HG03025 (cell line): ENCODE results near the gene SEPHS2.
A peak's percentile ranks its signal among the peaks of the same experiment; 100 is the strongest.
"Not testable (repeated sequence)": the region's sequence is repeated elsewhere in the genome, so short reads cannot be mapped to it uniquely, and the experiment has no call there.

Experiments
- ATAC-seq: cut with Tn5 transposase; IDR thresholded peaks from one replicate; pipeline ENCODE4 v1.9.1; 2021; ENCODE audit warnings: mild to moderate bottlenecking, moderate library complexity; ENCODE audit not compliant: unreplicated experiment, low FRiP score

The SEPHS2 gene, protein sequence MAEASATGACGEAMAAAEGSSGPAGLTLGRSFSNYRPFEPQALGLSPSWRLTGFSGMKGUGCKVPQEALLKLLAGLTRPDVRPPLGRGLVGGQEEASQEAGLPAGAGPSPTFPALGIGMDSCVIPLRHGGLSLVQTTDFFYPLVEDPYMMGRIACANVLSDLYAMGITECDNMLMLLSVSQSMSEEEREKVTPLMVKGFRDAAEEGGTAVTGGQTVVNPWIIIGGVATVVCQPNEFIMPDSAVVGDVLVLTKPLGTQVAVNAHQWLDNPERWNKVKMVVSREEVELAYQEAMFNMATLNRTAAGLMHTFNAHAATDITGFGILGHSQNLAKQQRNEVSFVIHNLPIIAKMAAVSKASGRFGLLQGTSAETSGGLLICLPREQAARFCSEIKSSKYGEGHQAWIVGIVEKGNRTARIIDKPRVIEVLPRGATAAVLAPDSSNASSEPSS

DNA sequence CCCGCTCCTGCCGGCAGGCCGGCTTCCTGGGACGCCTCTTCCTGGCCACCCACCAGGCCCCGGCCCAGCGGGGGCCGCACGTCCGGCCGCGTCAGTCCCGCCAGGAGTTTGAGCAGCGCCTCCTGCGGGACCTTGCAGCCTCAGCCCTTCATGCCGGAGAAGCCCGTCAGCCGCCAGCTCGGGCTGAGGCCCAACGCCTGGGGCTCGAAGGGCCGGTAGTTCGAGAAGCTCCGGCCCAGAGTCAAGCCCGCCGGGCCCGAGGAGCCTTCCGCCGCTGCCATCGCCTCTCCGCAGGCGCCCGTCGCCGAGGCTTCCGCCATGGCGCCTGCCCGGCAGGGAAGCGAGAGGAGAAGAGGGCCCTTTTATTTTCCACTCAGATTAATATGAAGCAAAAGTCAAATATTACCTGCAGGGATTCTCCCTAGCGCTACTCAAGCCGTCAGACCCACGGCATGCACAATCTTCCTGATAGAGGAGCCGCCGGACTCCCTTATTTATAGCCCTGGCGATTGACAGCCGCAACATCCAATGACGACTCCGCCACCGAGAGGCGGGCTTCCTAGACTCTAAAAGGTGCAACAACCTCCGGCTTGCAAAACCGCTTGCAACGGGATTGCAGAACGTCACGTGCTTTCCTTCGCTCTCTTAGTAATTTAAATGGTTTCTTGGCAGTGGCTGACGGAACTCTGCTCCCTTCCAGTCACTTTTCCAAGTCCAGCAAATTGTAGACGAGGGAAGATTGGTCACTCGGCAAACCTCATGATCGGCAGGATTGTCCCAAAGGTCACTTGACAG, at the start of gene SEPHS2:
Gene SEPHS2, minus strand, starts transcription at position 467 of the 795 bp plus-strand sequence. Its CDS starts 147 bp downstream, at position 320.
- ATAC-seq, result peak; percentile 70

DNA sequence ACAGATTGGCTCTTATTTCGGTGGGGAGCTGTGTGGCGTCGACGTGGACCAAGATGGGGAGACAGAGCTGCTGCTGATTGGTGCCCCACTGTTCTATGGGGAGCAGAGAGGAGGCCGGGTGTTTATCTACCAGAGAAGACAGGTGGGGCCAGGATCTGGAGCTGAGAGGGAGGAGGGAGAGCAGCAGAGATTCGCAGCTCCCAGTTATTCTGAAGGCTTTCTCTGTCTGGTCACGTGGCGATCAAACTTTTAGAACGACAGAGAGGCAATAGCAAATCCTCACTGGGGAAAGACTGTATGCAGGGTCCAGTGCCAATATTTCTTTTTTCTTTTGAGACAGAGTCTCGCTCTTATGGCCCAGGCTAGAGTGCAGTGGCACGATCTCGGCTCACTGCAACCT, 49.0 kb upstream of the SEPHS2 start:
- no peak for ATAC-seq

DNA sequence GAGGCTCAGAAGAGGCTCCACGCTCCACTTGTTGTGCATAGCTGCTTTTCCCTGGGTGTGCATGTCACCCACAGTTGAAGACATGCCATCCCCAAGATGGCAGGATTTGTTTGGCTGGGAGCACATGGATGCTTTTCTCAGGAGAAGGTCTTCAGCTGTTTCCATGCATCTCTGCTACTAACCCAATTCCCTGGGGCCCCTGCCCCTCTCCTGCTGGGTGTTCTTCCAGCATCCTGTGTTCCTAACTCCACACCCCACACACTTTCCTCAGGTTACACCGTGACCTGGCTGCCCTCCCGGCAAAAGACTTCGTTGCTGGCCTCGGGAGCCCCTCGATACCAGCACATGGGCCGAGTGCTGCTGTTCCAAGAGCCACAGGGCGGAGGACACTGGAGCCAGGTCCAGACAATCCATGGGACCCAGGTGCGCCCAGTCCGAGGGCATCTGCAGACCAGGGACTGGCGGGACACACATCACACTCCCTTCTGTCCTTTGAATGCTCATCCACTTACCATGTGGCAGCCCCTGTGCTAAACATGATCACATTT, 48.3 kb upstream of the SEPHS2 start:
- no peak for ATAC-seq

DNA sequence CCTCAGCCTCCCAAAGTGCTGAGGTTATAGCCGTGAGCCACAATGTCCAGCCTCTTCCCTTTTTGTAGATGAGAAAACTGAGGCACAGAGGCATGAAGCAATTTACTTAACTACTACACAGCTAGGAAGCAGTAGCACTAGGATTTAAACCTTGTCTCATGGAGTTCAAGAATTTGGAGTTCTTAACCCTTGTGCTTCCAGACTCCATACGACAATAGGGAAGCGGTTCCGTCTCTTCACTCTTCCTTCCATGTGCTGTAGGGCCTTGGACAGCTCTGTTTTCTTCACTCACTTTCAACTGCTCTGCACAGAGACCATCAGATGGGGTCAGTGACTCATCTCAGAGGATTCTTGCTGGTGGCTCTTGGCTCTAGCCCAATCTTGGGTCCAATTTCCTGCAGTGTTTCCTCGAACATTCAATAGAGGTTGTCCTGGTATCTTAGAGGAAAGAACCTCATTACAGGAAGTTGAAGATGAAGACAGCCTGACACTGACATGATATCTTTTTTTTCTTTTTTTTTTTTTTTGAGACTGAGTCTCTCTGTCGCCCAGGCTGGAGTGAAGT, 46.2 kb upstream of the SEPHS2 start:
- ATAC-seq, result no peak

DNA sequence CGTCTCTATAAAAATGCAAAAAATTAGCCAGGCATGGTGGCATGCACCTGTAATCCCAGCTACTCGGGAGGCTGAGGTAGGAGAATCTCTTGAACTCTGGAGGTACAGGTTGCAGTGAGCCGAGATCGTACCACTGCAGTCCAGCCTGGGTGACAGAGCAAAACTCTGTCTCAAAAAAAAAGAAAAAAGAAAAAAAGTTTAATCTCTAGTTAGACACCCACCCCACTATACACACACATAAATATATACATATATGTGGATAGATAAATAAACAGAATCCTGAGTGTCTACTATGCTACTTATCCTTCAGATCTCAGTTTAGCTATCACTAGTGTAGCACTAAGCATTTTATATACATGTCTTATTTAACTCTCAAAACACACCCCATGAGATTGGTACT, 45.6 kb upstream of the SEPHS2 start:
- ATAC-seq, result no peak

DNA sequence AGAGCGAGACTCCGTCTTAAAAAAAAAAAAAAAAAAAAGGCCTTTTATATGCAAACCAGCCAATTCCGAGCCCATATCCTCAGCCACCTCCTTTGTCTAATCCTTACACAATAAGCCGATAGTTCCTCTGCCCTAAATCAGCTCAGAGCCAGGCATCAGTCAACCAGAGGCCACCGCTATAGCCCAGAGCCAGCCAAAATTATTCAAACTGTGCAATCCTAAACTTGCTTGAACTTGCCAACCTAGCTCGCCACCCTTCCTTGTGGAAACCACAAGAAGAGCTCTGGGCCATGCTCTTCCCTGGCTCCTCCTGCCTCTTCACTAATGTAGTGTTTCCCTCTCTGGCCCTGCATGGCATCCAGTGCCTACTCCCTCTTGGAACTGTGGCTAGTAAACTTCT, 44.5 kb upstream of the SEPHS2 start:
- no peak for ATAC-seq

DNA sequence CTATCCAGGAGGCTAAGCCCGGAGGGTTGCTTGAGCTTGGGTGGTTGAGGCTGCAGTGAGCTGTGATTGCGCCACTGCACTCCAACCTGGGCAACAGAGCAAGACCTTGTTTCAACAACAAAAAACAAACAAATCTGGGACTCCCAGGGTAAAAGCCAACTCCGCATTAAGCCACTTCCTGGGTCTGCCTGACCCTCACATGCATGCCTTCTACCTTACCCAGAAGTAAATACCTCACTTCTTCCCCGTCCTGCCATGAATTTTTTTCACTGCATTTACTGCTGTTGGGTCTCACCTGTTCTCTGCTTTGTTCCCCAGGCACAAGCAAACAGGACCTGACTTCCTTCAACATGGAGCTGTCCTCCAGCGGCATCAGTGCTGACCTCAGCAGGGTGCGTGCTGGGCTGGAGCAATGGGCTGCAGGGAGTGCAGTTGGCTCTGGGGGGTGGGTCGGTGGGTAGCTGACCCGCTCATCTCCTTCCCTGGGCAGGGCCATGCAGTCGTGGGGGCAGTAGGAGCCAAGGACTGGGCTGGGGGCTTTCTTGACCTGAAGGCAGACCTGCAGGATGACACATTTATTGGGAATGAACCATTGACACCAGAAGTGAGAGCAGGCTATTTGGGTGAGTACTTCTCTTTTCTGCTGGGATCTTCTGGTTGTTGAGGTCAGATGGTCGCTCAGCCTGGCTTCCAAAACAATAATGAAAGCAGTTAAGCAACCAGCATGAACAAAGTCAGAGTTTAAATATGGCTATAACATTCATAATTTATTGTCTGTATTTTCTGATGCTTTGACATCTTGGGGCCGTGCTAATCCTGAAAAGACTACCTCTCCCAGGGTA, 43.3 kb upstream of the SEPHS2 start:
- ATAC-seq, result no peak

DNA sequence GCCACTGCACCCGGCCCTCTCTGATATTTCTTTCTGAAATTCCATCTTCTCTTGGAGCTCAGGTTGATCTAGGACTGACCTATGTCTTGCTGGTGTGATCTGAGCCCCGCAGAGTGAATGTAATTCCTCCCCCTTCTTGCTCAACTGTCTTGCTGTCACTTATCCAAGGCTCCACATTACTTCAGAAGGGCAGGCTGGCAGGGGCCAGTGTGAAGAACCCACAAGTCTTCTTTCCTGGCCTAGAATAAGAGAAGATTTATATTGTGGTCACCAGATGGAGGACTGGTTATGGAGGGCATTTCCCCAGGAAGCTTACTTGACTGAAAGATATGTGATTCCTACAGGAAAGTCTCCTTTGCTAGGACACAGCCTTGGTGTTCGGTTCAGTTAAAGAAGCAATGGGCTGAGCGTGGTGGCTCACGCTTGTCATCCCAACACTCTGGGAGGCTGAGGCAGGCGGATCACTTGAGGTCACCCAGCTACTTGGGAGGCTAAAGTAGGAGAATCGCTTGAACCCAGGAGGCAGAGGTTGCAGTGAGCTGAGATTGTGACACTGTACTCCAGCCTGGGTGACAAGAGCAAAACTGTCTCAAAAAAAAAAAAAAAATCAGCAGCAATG, 40.3 kb upstream of the SEPHS2 start:
- no peak for ATAC-seq

DNA sequence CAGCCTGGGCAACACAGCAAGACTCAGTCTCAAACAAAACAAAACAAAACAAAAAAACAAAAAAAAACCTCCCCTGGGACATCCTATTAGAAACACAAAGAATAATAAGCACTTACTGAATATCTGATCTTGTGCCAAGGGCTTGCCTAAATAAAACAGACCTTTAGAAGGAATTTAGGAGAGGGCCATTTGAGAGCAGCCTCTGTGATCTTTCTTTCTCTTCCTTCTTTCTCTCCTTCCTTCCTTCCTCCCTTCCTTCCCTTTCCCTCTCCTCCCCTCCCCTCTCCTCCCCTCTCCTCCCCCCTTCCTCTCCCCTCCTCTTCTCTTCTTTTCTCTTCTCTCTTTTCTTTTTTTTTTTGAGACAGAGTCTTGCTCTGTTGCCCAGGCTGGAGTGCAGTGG, 39.2 kb upstream of the SEPHS2 start:
- ATAC-seq, result no peak

DNA sequence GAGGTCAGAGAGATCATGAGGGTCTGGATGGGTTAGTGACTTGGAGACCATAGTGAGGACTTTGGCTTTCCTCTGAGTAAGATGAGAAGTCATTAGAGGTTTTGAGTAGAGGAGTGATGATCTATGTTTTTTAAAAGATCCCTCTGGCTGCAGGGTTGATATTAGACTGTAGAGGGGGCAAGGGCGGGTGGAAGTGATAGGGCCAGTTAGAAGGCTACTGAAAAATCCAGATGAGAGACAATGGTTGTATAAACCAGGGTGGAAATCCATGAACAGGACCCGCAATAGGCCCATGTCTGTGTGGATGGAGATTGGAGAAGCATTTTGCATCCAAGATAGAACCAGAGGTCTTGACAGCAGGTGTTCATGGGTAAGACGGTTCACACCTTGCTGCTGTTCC, 36.7 kb upstream of the SEPHS2 start:
- no peak for ATAC-seq

DNA sequence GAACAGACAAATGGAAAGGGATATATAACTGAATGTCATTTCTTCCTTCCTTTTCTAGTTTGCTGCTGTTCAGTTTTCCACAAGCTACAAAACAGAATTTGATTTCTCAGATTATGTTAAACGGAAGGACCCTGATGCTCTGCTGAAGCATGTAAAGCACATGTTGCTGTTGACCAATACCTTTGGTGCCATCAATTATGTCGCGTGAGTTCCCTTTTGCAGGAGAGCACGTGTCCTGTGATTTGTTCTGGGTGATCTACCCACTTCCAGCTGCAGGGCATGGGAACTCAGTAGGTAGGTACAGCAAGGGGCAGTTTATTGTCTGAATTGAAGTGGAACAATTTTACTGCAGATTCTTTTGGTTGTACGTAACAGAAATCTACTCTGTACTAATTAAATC, 35.7 kb upstream of the SEPHS2 start:
- ATAC-seq, result no peak

DNA sequence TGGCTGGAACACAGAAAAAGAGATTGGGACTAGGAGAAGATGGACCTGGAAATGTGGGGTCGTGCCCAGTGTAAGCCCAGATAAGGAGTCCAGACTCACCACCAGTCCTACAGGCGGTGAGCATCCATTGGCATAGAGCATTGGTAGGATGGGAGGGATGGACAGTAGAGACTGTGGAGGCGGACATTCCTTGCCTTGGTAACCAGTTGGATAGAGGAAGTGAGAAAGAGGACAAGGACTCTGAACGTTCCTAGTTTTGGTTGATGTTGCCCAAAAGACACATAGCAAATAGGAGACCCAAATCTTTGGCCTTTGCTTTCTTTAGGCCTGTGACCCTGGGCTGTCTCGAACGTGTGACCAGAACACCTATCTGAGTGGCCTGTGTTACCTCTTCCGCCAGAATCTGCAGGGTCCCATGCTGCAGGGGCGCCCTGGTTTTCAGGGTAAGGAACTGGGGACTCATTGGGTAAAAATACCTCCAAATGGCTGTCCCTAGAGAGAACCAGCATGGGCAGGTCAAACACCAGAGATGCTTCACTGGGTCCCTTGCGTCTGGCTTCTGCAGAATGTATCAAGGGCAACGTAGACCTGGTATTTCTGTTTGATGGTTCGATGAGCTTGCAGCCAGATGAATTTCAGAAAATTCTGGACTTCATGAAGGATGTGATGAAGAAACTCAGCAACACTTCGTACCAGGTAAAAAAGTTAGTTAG, 33.2 kb upstream of the SEPHS2 start:
- no peak for ATAC-seq

DNA sequence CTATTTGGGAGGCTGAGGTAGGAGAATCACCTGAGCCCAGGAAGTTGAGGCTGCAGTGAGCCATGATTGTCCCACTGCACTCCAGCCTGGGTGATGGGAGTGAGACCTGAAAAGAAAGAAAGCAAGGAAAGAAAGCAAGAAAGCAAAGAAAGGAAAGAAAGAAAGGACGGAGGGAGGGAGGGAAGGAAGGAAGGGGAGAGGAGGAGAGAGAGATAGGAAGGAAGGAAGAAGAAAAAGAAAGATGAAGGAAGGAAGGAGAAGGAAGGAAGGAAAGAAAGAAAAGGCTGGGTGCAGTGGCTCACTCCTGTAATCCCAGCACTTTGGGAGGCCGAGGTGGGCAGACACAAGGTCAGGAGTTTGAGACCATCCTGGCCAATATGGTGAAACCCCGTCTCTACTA, 32.1 kb upstream of the SEPHS2 start:
- not testable (repeated sequence) for ATAC-seq

DNA sequence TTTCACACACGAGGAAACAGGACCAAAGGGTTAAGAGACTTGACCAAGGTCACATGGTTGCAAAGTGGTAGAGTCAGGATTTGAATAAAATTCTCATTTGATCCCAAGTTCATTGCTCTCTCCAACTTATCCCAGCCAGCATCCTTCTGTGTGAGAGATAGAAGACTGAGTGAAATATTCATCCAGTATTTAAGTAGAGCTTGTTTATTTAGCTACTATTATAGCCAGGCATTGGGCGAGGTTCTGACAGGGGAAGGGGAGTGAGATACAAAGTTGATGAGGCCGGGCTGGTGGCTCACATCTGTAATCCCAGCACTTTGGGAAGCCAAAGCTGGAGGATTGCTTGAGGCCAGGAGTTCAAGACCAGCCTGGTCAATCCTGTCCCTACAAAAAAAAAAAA, 31.3 kb upstream of the SEPHS2 start:
- ATAC-seq, result no peak

DNA sequence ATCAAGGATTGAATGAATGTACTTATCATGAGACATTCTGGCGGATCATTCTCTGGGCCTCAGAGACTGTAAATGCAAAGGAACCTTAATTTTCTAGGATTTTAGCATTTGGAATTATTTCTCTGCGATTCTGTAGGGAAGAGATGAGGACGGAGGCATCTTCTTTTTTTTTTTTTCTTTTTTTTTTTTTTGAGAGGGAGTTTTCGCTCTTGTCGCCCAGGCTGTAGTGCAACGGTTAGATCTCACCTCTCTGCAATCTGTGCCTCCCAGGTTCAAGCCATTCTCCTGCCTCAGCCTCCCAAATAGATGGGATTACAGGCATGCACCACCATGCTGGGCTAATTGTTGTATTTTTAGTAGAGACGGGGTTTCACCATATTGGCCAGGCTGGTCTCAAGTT, 29.0 kb upstream of the SEPHS2 start:
- no peak for ATAC-seq

DNA sequence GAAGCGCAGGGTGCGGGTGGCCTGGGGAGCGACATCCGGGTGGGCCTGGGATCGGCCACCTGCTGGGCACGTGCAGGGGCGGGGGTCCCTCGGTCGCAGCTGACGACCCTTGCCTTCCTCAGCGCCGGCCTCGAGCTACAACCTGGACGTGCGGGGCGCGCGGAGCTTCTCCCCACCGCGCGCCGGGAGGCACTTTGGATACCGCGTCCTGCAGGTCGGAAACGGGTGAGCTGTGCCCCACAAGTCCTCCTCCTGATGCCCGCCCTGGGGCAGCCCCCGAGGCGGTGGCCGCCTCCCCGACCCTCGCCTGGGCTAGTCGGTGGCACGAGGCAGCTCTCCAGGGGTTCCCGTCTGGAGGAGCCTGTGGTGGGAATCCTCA, 28.4 kb upstream of the SEPHS2 start:
- no peak for ATAC-seq

DNA sequence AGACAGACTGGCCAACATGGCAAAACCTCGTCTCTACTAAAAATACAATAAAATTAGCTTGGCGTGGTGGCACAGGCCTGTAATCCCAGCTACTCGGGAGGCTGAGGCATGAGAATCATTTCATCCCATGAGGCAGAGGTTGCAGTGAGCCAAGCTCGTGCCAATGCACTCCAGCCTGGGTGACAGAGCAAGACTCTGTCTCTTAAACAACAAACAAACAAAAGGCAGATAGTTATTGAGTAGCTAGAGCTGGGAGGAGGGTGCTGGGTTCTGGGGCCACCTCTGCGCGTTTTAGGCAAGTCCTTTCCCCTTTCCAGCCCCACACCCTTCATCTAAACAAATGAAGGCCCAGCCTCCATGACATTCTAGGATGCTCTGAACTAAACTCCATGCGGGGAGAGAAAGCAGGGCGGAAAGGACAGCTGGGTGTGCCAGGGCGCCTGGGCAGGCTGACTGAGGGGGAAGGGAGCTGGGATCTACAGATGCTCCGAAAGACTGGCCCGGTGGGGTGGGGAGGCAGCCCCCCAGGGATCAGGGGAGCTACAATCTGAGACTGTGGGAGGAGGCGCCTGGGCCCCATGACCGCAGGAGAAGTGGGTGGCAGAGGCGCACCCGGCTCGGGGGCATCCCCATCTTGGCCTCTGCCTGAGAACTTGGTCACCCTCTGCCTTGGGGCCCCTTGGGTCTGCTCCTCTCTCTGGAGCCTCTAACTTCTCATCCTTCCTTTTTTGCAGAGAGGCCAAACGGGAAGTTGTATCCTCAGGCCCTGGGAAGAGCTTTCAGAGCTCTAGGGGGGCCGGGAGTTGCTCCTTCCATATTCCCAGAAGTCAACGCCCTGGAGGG, 27.8 kb upstream of the SEPHS2 start:
- no peak for ATAC-seq

DNA sequence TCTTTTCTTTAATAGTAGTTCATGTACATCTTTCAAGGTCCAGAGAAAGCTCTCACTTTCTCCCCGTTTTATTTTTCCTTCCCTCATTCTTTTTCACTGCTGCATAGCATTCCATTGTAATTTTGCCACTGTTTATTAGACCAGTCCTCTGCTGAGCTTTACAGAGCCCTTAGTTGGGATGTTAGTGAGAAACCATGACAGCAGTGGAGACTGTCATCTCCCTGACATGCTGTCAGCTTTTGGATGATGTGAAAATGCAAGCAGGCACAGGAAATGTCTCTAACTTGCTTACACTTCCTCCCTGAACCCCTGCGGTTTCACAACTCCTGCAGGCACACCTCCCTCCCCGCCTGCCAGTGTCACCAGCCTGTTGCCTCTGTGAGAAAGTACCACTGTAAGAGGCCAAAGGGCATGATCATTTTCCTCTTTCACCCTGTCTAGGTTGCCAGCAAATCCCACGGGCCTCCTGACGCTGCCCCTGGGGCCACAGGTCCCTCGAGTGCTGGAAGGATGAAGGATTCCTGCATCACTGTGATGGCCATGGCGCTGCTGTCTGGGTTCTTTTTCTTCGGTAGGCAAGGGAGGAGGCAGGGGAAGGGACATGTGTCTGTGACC, 26.8 kb upstream of the SEPHS2 start, which contains the start of gene ITGAL:
Gene ITGAL, plus strand, starts transcription at position 415 of the 615 bp plus-strand sequence. Its CDS starts 96 bp downstream, at position 511.
- ATAC-seq, result no peak
